Fibroblast of lung (primary cell): ENCODE results near the gene NUP214. TPM values are rescaled to one million over a fixed set of nuclear protein-coding genes. Genes with fewer than 3 reads are reported as not detected.

ENCODE experiments used
- DNase-seq, 2 donors: peaks; one replicate each; pipeline versions ENCODE4 v3.0.0 to v3.0.0-alpha.2; 2010; ENCODE audit warnings: low read depth in 2 of 2
- H2AFZ ChIP-seq: 2 replicates; pipeline ENCODE4 v1.5.1; 2012; ENCODE audit warnings: low read length, control low read depth, inconsistent platforms
- H3K27ac ChIP-seq: 2 replicates; pipeline ENCODE4 v1.5.1; 2011; ENCODE audit warnings: low read length, control low read depth; ENCODE audit not compliant: insufficient read depth
- H3K27me3 ChIP-seq: 2 replicates; pipeline ENCODE4 v1.5.1; 2011; ENCODE audit warnings: mild to moderate bottlenecking, low read length; ENCODE audit not compliant: control insufficient read depth, insufficient read depth
- H3K36me3 ChIP-seq: 2 replicates; pipeline ENCODE4 v1.5.1; 2011; ENCODE audit warnings: low read length; ENCODE audit not compliant: control insufficient read depth, insufficient read depth
- H3K4me1 ChIP-seq: 2 replicates; pipeline ENCODE4 v1.5.1; 2011; ENCODE audit warnings: low read length; ENCODE audit not compliant: control insufficient read depth, insufficient read depth; ENCODE audit errors: extremely low read depth
- H3K4me2 ChIP-seq: 2 replicates; pipeline ENCODE4 v1.5.1; 2011; ENCODE audit warnings: low read length, control low read depth; ENCODE audit not compliant: insufficient read depth; ENCODE audit errors: extremely low read depth
- H3K4me3 ChIP-seq, 4 experiments: fragments of 200-600 bp in 1 of 4; sonication (generic) in 1 of 4; replicated peaks in 1 of 4; 2 replicates each; pipeline ENCODE4 v1.5.1; 2011 to 2016; ENCODE audit warnings: low read length in 4 of 4, low read depth in 3 of 4, mild to moderate bottlenecking in 3 of 4, control low read depth in 2 of 4, inconsistent platforms in 1 of 4, mixed read lengths in 1 of 4; ENCODE audit not compliant: insufficient read depth in 1 of 4; ENCODE audit errors: control extremely low read depth in 1 of 4
- H3K79me2 ChIP-seq: 2 replicates; pipeline ENCODE4 v1.5.1; 2012; ENCODE audit warnings: mild to moderate bottlenecking, low read length, inconsistent platforms; ENCODE audit not compliant: control insufficient read depth, insufficient read depth
- H3K9ac ChIP-seq: 2 replicates; pipeline ENCODE4 v1.5.1; 2011; ENCODE audit warnings: mild to moderate bottlenecking, low read length, control low read depth; ENCODE audit not compliant: insufficient read depth
- H3K9me3 ChIP-seq: 2 replicates; pipeline ENCODE4 v1.5.1; 2012; ENCODE audit warnings: low read depth, low read length; ENCODE audit not compliant: control insufficient read depth, insufficient read depth
- H4K20me1 ChIP-seq: 2 replicates; pipeline ENCODE4 v1.5.1; 2011; ENCODE audit warnings: low read length; ENCODE audit not compliant: control insufficient read depth, insufficient read depth; ENCODE audit errors: extremely low read depth
- EZH2 ChIP-seq: IDR thresholded peaks from 2 replicates; pipeline ENCODE4 v1.5.1; 2012; ENCODE audit warnings: low read length, control low read depth, mild to moderate bottlenecking; ENCODE audit errors: missing control alignments
- polyA plus RNA-seq, 2 donors: library from polyadenylated mRNA; depleted of rRNA in 1 of 2; stranded (reverse) in 1 of 2; unstranded in 1 of 2; fragments of >200 nt; gene quantifications; 2 replicates each; pipeline ENCODE4 v1.2.1, GENCODE V29; 2011 to 2012; ENCODE audit warnings: missing spikeins in 1 of 2
- total RNA-seq: library from RNA; depleted of rRNA; stranded (reverse); fragments of >200 nt; gene quantifications from 2 replicates; pipeline ENCODE4 v1.2.1, GENCODE V29; 2014
- TF ChIP-seq, protein P1 (sequence below), 2 donors: IDR thresholded peaks in 1 of 2; conservative IDR thresholded peaks in 1 of 2; 1 replicate in 1 of 2; 2 replicates in 1 of 2; pipeline ENCODE4 v1.5.1; 2011 to 2012; ENCODE audit warnings: low read length in 2 of 2, control low read depth in 1 of 2, inconsistent platforms in 1 of 2, low read depth in 1 of 2, mild to moderate bottlenecking in 1 of 2

NUP214 gene
- total and polyA plus RNA-seq, 2 donors (not counting 1 experiment from before 2014, with no cell fraction given): 5.0 to 12.2 TPM

DNA sequence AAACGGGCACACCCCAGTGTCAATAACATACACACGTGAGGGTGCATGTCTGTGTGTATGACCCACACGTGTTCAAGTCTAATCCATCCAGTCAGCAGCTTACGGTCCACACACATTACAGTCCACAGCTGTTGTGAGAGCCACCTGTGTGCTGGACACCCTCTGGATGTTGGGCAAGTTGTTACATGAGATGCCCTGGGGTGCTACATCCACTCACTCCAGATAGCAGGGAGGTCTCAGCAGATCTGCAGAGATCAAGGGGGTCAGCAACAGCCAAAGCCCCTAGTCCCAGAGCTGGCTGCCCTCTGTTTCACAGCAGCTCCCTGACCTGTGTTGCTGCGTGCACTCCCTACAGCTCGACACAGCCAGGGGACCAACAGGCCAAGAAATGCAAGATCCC is 33.4 kb upstream of the NUP214 start:
- Histone ChIP-seq H3K4me3 (no peak overlapping the region), H3K79me2 (no peaks in the 10 kb centered on the region), H4K20me1 (no peaks in the 10 kb centered on the region), H3K9ac (no peak overlapping the region), H3K4me1 (peaks cover 5% of the 10 kb centered on the region), H3K27ac (no peak overlapping the region), H2AFZ (no peak overlapping the region), H3K27me3 (peaks cover 25% of the 10 kb centered on the region), H3K36me3 (no peaks in the 10 kb centered on the region), H3K4me2 (no peak overlapping the region), H3K9me3 (no peaks in the 10 kb centered on the region)
- TF ChIP-seq, protein P1, sequence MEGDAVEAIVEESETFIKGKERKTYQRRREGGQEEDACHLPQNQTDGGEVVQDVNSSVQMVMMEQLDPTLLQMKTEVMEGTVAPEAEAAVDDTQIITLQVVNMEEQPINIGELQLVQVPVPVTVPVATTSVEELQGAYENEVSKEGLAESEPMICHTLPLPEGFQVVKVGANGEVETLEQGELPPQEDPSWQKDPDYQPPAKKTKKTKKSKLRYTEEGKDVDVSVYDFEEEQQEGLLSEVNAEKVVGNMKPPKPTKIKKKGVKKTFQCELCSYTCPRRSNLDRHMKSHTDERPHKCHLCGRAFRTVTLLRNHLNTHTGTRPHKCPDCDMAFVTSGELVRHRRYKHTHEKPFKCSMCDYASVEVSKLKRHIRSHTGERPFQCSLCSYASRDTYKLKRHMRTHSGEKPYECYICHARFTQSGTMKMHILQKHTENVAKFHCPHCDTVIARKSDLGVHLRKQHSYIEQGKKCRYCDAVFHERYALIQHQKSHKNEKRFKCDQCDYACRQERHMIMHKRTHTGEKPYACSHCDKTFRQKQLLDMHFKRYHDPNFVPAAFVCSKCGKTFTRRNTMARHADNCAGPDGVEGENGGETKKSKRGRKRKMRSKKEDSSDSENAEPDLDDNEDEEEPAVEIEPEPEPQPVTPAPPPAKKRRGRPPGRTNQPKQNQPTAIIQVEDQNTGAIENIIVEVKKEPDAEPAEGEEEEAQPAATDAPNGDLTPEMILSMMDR (conservative IDR thresholded peaks at IDR 0.05 in 1 of 2, IDR thresholded peaks at IDR 0.05 in 1 of 2; ENCODE audit: low read depth in 1 of 2, low read length in 2 of 2): no peak
- no peak for TF ChIP-seq EZH2
- no peak for DNase-seq

DNA sequence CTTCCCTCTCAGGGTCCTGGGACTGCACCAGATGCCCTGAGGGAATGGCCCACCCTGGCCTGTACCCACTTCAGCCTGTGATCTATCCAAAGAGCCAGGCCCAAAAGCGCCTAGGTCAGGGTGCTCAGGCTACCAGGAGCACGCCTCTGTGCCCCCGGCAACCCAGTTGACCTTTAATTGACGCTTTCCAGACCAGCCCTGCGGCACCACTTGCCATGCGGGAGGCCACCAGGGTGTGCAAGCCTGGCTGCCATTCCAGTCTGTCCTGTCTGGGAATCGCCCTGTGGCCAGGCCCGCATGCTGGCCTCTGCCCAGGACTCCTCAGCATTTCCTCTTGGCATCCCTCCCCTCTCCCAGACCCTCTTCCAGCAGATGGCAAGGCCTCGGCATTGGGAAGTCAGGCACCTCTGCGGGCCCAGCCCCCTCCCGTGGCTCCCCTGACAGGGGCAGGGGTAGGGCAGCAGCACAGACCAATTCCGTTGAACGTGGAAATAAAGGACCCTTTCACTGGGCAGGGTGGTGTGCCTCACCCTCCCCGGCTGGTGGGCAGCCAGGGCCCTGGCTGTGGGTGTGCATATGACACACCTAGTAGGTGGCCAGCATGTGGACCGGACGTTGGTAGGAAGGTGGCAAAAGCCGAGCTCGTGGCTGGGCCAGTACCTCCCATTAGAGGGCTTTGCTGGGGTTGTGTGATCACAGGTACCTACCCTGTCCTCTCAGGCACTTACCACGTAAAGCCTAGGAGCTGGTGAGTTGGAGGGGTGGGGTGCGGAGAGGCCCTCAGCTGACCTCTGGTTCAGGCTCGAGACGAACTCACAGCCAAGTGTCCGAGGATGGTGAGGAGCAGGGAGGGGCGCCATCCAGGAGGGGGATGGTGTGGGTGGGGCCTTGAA is 32.6 kb upstream of the NUP214 start:
- H3K27ac ChIP-seq: no peak overlapping the region
- H3K4me2 ChIP-seq: no peak overlapping the region
- H2AFZ ChIP-seq: no peak overlapping the region
- peaks cover 5% of the 10 kb centered on the region for H3K4me1 ChIP-seq
- no peaks in the 10 kb centered on the region for H3K36me3 ChIP-seq
- no peaks in the 10 kb centered on the region for H3K79me2 ChIP-seq
- DNase-seq: no peak
- peaks cover 33% of the 10 kb centered on the region for H3K27me3 ChIP-seq
- H3K9me3 ChIP-seq: no peaks in the 10 kb centered on the region
- TF ChIP-seq, protein P1 (conservative IDR thresholded peaks at IDR 0.05 in 1 of 2, IDR thresholded peaks at IDR 0.05 in 1 of 2; ENCODE audit: low read depth in 1 of 2, low read length in 2 of 2): no peak
- TF ChIP-seq EZH2: no peak
- no peaks in the 10 kb centered on the region for H4K20me1 ChIP-seq
- no peak overlapping the region for H3K4me3 ChIP-seq
- H3K9ac ChIP-seq: no peak overlapping the region

DNA sequence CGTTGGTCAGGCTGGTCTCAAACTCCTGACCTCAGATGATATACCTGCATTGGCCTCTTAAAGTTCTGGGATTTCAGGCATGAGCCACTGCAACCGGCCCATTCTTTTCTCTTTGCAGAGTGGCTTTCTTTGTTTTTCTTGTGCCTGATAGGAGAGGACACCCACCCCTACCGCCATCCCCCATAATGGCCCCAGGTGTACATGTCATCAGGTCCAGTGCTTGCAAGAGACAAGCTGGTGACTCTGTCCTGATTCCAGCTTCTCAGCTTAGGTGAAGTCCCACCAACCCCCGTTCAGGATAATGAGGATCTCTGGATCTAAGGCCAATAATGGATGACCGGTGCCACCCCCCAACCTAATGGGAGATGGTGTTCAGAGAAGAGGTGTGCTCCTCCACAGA is 31.4 kb upstream of the NUP214 start:
- no peaks in the 10 kb centered on the region for H3K36me3 ChIP-seq
- H3K9ac ChIP-seq: no peak overlapping the region
- no peaks in the 10 kb centered on the region for H3K9me3 ChIP-seq
- H4K20me1 ChIP-seq: no peaks in the 10 kb centered on the region
- H3K4me2 ChIP-seq: no peak overlapping the region
- no peak for TF ChIP-seq EZH2
- TF ChIP-seq, protein P1 (conservative IDR thresholded peaks at IDR 0.05 in 1 of 2, IDR thresholded peaks at IDR 0.05 in 1 of 2; ENCODE audit: low read depth in 1 of 2, low read length in 2 of 2): no peak
- no peak overlapping the region for H2AFZ ChIP-seq
- peaks cover 5% of the 10 kb centered on the region for H3K4me1 ChIP-seq
- no peaks in the 10 kb centered on the region for H3K79me2 ChIP-seq
- no peak overlapping the region for H3K4me3 ChIP-seq
- no peak overlapping the region for H3K27ac ChIP-seq
- H3K27me3 ChIP-seq: peaks cover 38% of the 10 kb centered on the region
- no peak for DNase-seq
